PC-9 (cell line): ENCODE results near the gene EHD4. TPM values are rescaled to one million over a fixed set of nuclear protein-coding genes. Genes with fewer than 3 reads are reported as not detected.

Experiments used
- BruUV-seq: library from RNA; stranded (reverse); fragments of 400-500 nt; replicated peaks from 2 replicates; lab custom pipeline; 2021; lab: Mats Ljungman, UMichigan
- CTCF ChIA-PET: fragments of 300-600 bp; sonication (Branson Sonifier 250); formaldehyde crosslinking; loops from one replicate; lab custom pipeline; 2022; ENCODE audit warnings: antibody characterized with exemption; lab: Charles Lee
- POLR2A ChIA-PET: fragments of 300-600 bp; sonication (Branson Sonifier 250); formaldehyde crosslinking; loops from one replicate; lab custom pipeline; 2022; ENCODE audit warnings: antibody characterized with exemption; ENCODE audit not compliant: unreplicated experiment; lab: Charles Lee
- DNase-seq, 2 experiments: peaks; one replicate each; pipeline versions ENCODE4 v3.0.0 to v3.0.0-alpha.2; 2015 to 2022; ENCODE audit warnings: mixed read lengths in 1 of 2
- H2AFZ ChIP-seq: fragments of 200-600 bp; sonication (generic); 2 replicates; pipeline ENCODE4 v1.8.1; 2017; ENCODE audit warnings: antibody characterized with exemption
- H3F3A ChIP-seq: fragments of 200-600 bp; sonication (generic); 2 replicates; pipeline ENCODE4 v1.8.1; 2017; ENCODE audit warnings: antibody characterized with exemption, mild to moderate bottlenecking, low read depth; ENCODE audit not compliant: insufficient read depth
- H3K27ac ChIP-seq: fragments of 200-600 bp; sonication (generic); 2 replicates; pipeline ENCODE4 v1.6.1; 2016; ENCODE audit warnings: mixed run types
- H3K27me3 ChIP-seq: fragments of 200-600 bp; sonication (generic); 2 replicates; pipeline ENCODE4 v1.6.1; 2016; ENCODE audit warnings: low read depth, mixed run types; ENCODE audit not compliant: insufficient read depth
- H3K36me3 ChIP-seq: fragments of 200-600 bp; sonication (generic); 2 replicates; pipeline ENCODE4 v1.6.1; 2016; ENCODE audit warnings: low read depth, mixed run types
- H3K4me1 ChIP-seq: fragments of 200-600 bp; sonication (generic); replicated peaks from 2 replicates; pipeline ENCODE4 v1.6.1; 2016; ENCODE audit warnings: mixed run types; ENCODE audit not compliant: insufficient read depth
- H3K4me2 ChIP-seq: fragments of 200-600 bp; sonication (generic); 2 replicates; pipeline ENCODE4 v1.6.1; 2017; ENCODE audit warnings: mixed run types
- H3K4me3 ChIP-seq: fragments of 200-600 bp; sonication (generic); 2 replicates; pipeline ENCODE4 v1.6.1; 2016; ENCODE audit warnings: mixed run types
- H3K79me2 ChIP-seq: fragments of 200-600 bp; sonication (generic); 2 replicates; pipeline ENCODE4 v1.6.1; 2017; ENCODE audit warnings: low read depth, mixed run types
- H3K9me2 ChIP-seq: fragments of 200-600 bp; sonication (generic); 2 replicates; pipeline ENCODE4 v1.8.1; 2017; ENCODE audit warnings: mild to moderate bottlenecking; ENCODE audit not compliant: insufficient read depth
- H3K9me3 ChIP-seq: fragments of 200-600 bp; sonication (generic); 2 replicates; pipeline ENCODE4 v1.8.1; 2016; ENCODE audit warnings: low read depth; ENCODE audit not compliant: insufficient read depth
- H4K20me1 ChIP-seq: fragments of 200-600 bp; sonication (generic); 2 replicates; pipeline ENCODE4 v1.8.1; 2017; ENCODE audit not compliant: insufficient read depth
- CTCF ChIP-seq: fragments of 200-600 bp; sonication (generic); conservative IDR thresholded peaks from 2 replicates; pipeline ENCODE4 v1.6.1; 2017; ENCODE audit warnings: mixed run types, antibody characterized with exemption, mild to moderate bottlenecking, moderate library complexity
- EZH2 ChIP-seq: fragments of 200-600 bp; sonication (generic); IDR thresholded peaks from 2 replicates; pipeline ENCODE4 v1.8.0; 2017; ENCODE audit warnings: antibody characterized with exemption, low read depth
- intact Hi-C: fragments of 100-400 bp; cut with micrococcal nuclease; formaldehyde crosslinking; loops from one replicate; pipeline ENCODE4 v1.10.0; 2022; ENCODE audit not compliant: unreplicated experiment
- total RNA-seq: library from RNA; stranded (reverse); gene quantifications from 2 replicates; pipeline ENCODE4 v1.2.3, GENCODE V29; 2021

The EHD4 gene
- total RNA-seq, 1 experiment from 2014 or later, result 18.1 TPM

GRCh38 chr15:41935566-41936020 lies 36.8 kb downstream of the EHD4 start:
- TF ChIP-seq CTCF, result no peak
- TF ChIP-seq EZH2, result no peak
- peak in 1 of 2 experiments; percentile 28 for DNase-seq
- intact Hi-C loops, result loop anchor here (2.0 kb wide), 1 partner anchor 35 kb away; no protein-coding TSS in a partner anchor
- Histone ChIP-seq H3K36me3 (no peaks in the 10 kb centered on the region), H4K20me1 (peaks cover 2% of the 10 kb centered on the region; the same call in 1 of the 2 replicates), H3K4me3 (no peak overlapping the region), H3K79me2 (no peaks in the 10 kb centered on the region), H3K4me2 (no peak overlapping the region), H3K27ac (no peak overlapping the region), H3K27me3 (no peaks in the 10 kb centered on the region), H3K9me3 (no peaks in the 10 kb centered on the region), H3F3A (peaks cover 10% of the 10 kb centered on the region), H3K9me2 (no peaks in the 10 kb centered on the region), H3K4me1 (peaks cover 38% of the 10 kb centered on the region), H2AFZ (no peak overlapping the region)
- no TSS peak for BruUV-seq
- POLR2A ChIA-PET, result no interaction called here
- CTCF ChIA-PET, result no interaction called here

- no TSS peak for BruUV-seq
- H3K4me1 ChIP-seq, result peaks cover 45% of the 10 kb centered on the region
- H3K4me2 ChIP-seq, result peak overlapping the region; percentile 47
- POLR2A ChIA-PET, result interaction anchor here (0.6 kb wide), 1 partner anchor 38 kb away, joined by 3 read pairs; no protein-coding TSS in a partner anchor
- H3K27ac ChIP-seq, result peak overlapping the region; percentile 41
- no peaks in the 10 kb centered on the region for H3K79me2 ChIP-seq
- H3K27me3 ChIP-seq, result no peaks in the 10 kb centered on the region
- intact Hi-C loops, result loop anchor here (2.0 kb wide), 1 partner anchor 36 kb away; no protein-coding TSS in a partner anchor
- H2AFZ ChIP-seq, result no peak overlapping the region
- H3K9me2 ChIP-seq, result no peaks in the 10 kb centered on the region
- no peaks in the 10 kb centered on the region for H3K9me3 ChIP-seq
- no peak overlapping the region for H3K4me3 ChIP-seq
- peak in 1 of 2 experiments; percentile 69 for DNase-seq
- peaks cover 17% of the 10 kb centered on the region for H3F3A ChIP-seq
- H4K20me1 ChIP-seq, result peaks cover 2% of the 10 kb centered on the region; the same call in 1 of the 2 replicates
- no peak for TF ChIP-seq CTCF
- no peak for TF ChIP-seq EZH2
- no peaks in the 10 kb centered on the region for H3K36me3 ChIP-seq
- CTCF ChIA-PET, result no interaction called here
Measured at GRCh38 chr15:41934843-41935242, 37.5 kb downstream of the EHD4 start.

- DNase-seq, result peak; percentile 61 to 66
- ChIA-PET CTCF (interaction anchor here (0.6 kb wide), 1 partner anchor 119 kb away, joined by 4 read pairs; no protein-coding TSS in a partner anchor), POLR2A (no interaction called here)
- Histone ChIP-seq H3F3A (peaks cover 22% of the 10 kb centered on the region), H3K4me1 (peaks cover 55% of the 10 kb centered on the region), H2AFZ (no peak overlapping the region), H3K4me3 (no peak overlapping the region), H3K4me2 (peak overlapping the region; percentile 34), H3K27me3 (no peaks in the 10 kb centered on the region), H3K9me3 (no peaks in the 10 kb centered on the region), H4K20me1 (peaks cover 7% of the 10 kb centered on the region), H3K36me3 (no peaks in the 10 kb centered on the region), H3K27ac (no peak overlapping the region), H3K9me2 (no peaks in the 10 kb centered on the region), H3K79me2 (no peaks in the 10 kb centered on the region)
- BruUV-seq, result no TSS peak
- intact Hi-C loops, result loop anchor here (2.0 kb wide), 1 partner anchor 37 kb away; no protein-coding TSS in a partner anchor
- TF ChIP-seq EZH2 (no peak), CTCF (no peak)
Measured at GRCh38 chr15:41933771-41934170, 38.6 kb downstream of the EHD4 start.
